Islet of Langerhans (tissue), 1 donor: ENCODE results near the gene FMN1.
A peak's percentile ranks its signal among the peaks of the same experiment; 100 is the strongest.

Experiments used
- FAIRE-seq: peaks from one replicate; lab custom pipeline; 2011; peaks lifted over from hg19 to GRCh38; lab: Jason Lieb, UNC

The FMN1 gene

DNA sequence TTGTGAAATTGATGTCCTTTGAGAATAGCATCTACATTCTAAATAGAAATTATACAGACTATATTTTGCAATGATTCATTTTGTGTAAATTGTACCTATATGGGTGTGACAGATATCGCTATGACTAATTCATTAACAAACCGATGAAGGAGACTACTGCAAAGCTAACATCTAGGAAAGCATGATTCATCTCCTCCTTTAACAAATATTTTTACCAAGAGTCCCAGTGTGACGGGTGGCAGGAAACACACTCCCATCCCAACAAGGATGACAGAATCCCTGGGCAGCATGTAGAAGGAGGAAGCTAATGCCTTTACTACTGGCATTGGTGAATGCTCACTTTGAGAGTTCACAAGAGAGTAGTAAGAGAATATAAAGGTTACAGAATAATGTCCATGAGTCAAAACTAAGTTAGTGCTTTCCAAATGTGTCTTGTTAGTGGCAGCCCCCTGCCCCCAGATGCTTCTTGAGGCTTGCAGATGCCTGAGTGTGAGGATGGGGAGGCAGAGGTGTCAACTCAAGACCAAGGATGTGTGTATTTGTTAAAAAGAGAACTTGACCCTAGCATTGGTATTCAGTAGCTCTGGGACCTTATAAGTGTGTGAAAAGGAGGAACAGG, 180.6 kb downstream of the FMN1 start:
- FAIRE-seq, result no peak

DNA sequence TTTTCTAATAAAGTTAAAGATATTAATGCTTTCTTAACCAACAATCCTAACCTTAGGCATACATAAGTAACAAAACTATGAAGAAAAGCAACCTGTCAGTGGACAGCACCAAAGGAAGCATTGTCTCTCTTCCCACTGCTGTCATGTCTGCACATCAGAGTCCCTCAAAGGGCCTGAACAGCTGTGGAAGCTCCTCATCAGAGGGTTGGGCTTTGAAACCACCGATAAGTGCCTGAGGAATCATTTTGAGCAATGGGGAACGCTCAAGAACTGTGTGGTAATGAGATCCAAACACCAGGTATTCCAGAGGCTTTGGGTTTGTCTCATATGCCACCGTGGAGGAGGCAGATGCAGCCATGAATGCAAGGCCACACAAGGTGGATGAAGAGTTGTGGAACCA, 182.5 kb downstream of the FMN1 start:
- FAIRE-seq, result no peak

DNA sequence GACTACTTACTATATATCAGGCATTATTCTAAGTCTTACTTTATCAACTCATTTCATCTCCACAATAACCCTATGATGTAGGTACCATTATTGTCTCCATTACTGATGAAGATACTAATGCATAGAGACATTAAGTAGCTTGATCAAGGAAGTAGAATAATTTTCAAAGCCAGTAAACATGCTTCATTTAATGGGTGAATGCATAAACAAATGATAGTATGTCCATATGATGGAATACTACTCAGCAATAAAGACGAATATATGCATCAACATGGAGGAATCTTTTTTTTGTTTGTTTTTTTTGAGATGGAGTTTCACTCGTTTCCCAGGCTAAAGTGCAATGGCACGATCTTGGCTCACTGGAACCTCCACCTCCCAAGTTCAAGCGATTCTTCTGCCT, 184.9 kb downstream of the FMN1 start:
- FAIRE-seq, result no peak

DNA sequence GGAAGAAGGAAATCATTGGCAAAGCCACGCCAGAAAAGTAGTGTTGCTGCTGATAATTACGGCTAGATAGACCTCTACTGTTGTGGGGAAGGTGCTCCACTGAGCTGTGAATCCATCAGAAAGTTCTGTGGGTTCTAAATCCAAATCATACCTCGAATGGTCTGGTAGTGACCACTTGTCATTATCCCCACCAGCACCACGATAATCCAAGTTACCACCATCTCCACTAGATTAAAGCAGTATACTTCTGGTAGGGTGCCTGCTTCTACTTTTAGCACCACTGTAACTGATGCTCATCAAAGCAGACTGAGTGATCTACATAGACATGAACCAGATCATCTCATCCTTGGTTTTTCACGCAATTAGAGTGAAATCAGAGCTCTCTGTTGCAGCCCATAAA, 185.5 kb downstream of the FMN1 start:
- FAIRE-seq, result no peak

GRCh38 chr15:33008284-33008995, 186.1 kb downstream of the FMN1 start:
- peak; percentile 95 for FAIRE-seq

DNA sequence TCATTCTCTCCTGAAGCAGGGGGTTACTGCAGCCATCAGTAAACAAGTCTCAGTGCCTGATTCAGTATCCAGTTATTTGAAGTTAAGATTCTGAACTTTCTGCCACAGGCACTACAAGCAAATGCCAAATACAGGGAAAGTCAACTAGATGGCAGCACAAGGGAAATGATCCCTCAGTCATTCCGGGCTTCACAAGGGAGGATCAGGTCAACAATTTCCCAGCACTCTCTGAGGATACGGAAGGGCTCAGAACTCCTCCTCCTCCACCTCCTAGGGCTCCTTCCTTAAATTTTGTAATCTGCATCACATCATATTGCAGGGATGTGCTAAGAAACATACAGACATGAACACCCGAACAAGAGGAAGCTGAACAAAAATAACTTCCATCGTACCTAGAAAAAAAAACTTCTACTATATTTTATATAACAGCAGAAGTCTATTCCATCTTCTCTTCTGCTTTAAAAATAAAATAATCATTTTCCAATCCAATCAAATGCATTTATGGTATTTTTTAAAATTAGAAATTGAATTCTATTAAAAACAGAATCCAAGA, 187.1 kb downstream of the FMN1 start:
- peak; percentile 94 for FAIRE-seq

GRCh38 chr15:33005582-33005981, 188.9 kb downstream of the FMN1 start:
- FAIRE-seq, result no peak

GRCh38 chr15:33001926-33002325, 192.6 kb downstream of the FMN1 start:
- no peak for FAIRE-seq

GRCh38 chr15:32998979-32999672, 195.4 kb downstream of the FMN1 start:
- FAIRE-seq, result no peak

DNA sequence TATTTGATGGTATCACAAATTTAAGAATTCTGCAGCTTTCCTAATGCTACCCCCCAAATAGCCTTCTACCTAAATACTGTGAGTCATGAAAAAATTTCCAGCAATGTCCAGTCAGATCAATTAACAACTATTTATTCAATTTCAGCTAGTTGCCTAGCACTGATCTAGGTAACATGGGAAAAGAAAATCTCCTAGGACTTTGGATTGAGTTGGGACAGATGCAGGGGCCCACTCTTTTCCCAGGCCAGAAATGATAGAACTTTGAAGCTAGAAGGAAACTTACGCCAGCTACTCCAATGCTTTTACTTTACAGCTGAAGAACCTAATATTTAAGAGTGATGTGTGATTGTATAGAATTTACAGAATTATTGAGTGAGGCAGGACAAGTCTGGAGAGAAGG, 196.3 kb downstream of the FMN1 start:
- FAIRE-seq, result no peak

DNA sequence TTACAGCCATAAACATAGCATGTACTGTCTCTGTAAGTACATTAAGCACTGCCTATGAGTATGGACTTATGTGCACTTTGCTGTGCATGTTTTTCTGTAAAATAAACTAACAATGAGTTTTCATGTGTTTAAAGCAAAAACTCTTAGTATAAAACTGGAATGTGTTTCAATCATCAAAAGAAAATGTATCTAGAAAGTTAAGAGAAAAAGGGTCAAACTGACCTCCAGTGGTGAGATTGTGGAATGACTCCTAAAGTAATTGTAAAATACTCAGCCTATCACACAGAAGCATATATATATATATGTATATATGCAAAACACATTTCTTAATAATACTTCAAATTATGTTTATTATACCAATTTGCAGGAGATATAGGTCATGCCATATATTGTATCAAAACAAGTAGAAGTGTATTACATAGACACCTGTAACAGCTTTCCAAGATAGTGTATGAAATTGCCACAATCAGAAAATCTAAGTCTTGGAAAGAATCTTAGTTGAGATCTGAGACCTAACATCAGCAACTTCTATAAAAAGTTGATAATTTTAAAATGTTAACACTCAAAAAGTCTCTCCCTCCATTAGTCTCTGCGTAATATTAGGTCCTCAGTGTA, 199.6 kb downstream of the FMN1 start:
- FAIRE-seq, result peak; percentile 90

DNA sequence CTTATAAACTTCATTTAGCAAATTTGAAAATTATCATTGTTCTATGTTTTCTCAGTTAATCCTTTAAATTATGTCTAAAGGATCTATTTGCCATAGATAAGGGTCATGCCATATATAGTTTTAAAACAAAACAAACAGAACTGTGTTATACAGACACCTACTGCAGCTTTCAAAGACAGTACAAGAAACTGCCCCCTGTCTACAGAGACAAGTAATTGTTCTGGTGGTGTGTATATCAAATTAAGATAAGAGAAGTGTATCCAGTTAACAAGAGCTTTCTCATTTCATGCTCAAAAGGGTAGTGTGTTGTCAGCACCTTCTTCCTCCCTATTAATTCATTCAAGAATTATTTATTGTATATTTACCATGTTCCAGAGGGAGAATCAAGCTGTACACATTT, 201.2 kb downstream of the FMN1 start:
- peak; percentile 95 for FAIRE-seq

- peak; percentile 41 for FAIRE-seq
Measured at GRCh38 chr15:32991619-32992111, 202.8 kb downstream of the FMN1 start.

GRCh38 chr15:32990071-32990470, 204.4 kb downstream of the FMN1 start:
- no peak for FAIRE-seq

DNA sequence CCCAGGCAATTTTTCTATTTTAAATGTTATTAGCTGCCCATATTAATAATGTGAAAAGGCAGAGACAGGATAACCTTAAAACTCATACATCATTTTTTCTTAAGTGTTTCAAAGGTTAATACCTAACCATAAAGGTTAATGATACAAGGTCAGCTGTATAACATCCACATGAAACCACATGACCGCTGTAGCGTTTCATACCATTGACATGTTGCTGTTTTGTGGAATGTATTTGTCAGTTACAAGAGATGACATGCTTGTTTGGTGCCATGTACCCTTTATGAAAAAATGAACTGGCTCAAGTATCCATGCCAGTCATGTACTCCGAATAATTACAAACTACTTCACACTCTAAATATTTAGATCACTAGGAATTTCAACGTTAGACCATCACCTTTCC, 207.4 kb downstream of the FMN1 start:
- FAIRE-seq, result peak; percentile 33

- FAIRE-seq, result no peak
Measured at GRCh38 chr15:32986147-32986546, 208.4 kb downstream of the FMN1 start.

GRCh38 chr15:32983679-32984078, 210.8 kb downstream of the FMN1 start:
- FAIRE-seq, result no peak

DNA sequence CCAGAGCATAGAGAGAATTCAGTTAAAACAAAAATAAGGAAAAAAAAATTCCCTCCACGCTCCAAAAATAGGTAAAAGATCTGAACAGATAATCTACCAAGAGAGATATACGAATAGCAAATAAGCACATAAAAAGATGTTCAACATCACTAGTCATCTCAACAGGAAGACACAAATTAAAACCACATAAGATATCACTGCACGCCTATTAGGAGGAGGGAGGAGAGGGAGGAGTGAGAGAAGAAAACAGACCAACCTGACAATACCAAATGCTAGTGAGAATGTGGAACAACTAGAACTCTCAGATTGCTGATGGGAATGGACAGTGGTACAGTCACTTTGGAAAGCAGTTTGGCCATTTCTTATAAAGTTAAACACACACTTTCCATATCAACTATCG, 212.5 kb downstream of the FMN1 start:
- no peak for FAIRE-seq

- peak; percentile 9 for FAIRE-seq
Measured at GRCh38 chr15:32981536-32981935, 213.0 kb downstream of the FMN1 start.

- peak; percentile 92 for FAIRE-seq
Measured at GRCh38 chr15:32979710-32980109, 214.8 kb downstream of the FMN1 start.

- no peak for FAIRE-seq
Measured at GRCh38 chr15:32977506-32977905, 217.0 kb downstream of the FMN1 start.

GRCh38 chr15:32974691-32975090, 219.8 kb downstream of the FMN1 start:
- FAIRE-seq, result no peak

GRCh38 chr15:32972686-32973085, 221.8 kb downstream of the FMN1 start:
- no peak for FAIRE-seq
